Measurements from ENCODE around the gene BMPER. TPM values are rescaled to one million over a fixed set of nuclear protein-coding genes. Genes with fewer than 3 reads are reported as not detected.

BMPER gene
- total RNA-seq, 1 donor from 2014 or later, result 7.4 TPM

- intact Hi-C loops (cut with DNase I), result no loop called here
- Histone ChIP-seq H3K27me3 (ENCODE audit: low read depth) (no peaks in the 10 kb centered on the region), H3K27ac (no peak overlapping the region), H3K9me3 (no peaks in the 10 kb centered on the region), H3K4me3 (no peak overlapping the region), H3K36me3 (no peaks in the 10 kb centered on the region), H3K4me1 (peaks cover 17% of the 10 kb centered on the region)
- DNase-seq (no peak), ATAC-seq (peak; percentile 32 to 76)
- TF ChIP-seq CTCF (IDR thresholded peaks at IDR 0.05), result no peak
Measured at GRCh38 chr7:34038816-34039470, 133.6 kb downstream of the BMPER start.

- Histone ChIP-seq H3K36me3 (no peaks in the 10 kb centered on the region), H3K9me3 (no peaks in the 10 kb centered on the region), H3K4me3 (no peak overlapping the region), H3K4me1 (peaks cover 3% of the 10 kb centered on the region), H3K27ac (no peak overlapping the region), H3K27me3 (ENCODE audit: low read depth) (no peaks in the 10 kb centered on the region)
- no peak for TF ChIP-seq CTCF (IDR thresholded peaks at IDR 0.05)
- ATAC-seq (no peak), DNase-seq (no peak)
- intact Hi-C loops (cut with DNase I), result no loop called here
Measured at GRCh38 chr7:34041707-34042106, 136.4 kb downstream of the BMPER start.

- intact Hi-C loops (cut with DNase I), result no loop called here
- TF ChIP-seq CTCF (IDR thresholded peaks at IDR 0.05), result no peak
- Histone ChIP-seq H3K4me3 (no peak overlapping the region), H3K27me3 (ENCODE audit: low read depth) (no peaks in the 10 kb centered on the region), H3K27ac (no peak overlapping the region), H3K4me1 (no peaks in the 10 kb centered on the region), H3K36me3 (no peaks in the 10 kb centered on the region), H3K9me3 (no peaks in the 10 kb centered on the region)
- ATAC-seq (no peak), DNase-seq (no peak)
Measured at GRCh38 chr7:34042406-34042805, 137.1 kb downstream of the BMPER start.

- H3K36me3 ChIP-seq, result no peaks in the 10 kb centered on the region
- no peaks in the 10 kb centered on the region for H3K9me3 ChIP-seq
- H3K27ac ChIP-seq, result no peak overlapping the region
- no peaks in the 10 kb centered on the region for H3K4me1 ChIP-seq
- TF ChIP-seq CTCF (IDR thresholded peaks at IDR 0.05), result no peak
- no peaks in the 10 kb centered on the region for H3K27me3 ChIP-seq (ENCODE audit: low read depth)
- H3K4me3 ChIP-seq, result no peak overlapping the region
- ATAC-seq (no peak), DNase-seq (no peak)
- intact Hi-C loops (cut with DNase I), result no loop called here
Measured at GRCh38 chr7:34043461-34044305, 138.3 kb downstream of the BMPER start.

- ATAC-seq (no peak), DNase-seq (no peak)
- no peak overlapping the region for H3K4me3 ChIP-seq
- H3K9me3 ChIP-seq, result no peaks in the 10 kb centered on the region
- no peaks in the 10 kb centered on the region for H3K36me3 ChIP-seq
- TF ChIP-seq CTCF (IDR thresholded peaks at IDR 0.05), result no peak
- H3K27me3 ChIP-seq (ENCODE audit: low read depth), result no peaks in the 10 kb centered on the region
- H3K4me1 ChIP-seq, result no peaks in the 10 kb centered on the region
- intact Hi-C loops (cut with DNase I), result no loop called here
- H3K27ac ChIP-seq, result no peak overlapping the region
Measured at GRCh38 chr7:34044306-34044643, 138.9 kb downstream of the BMPER start.

Data from lower lobe of right lung (tissue), 2 donors.